ENCODE measurements around the gene MCM3AP. TPM values are rescaled to one million over a fixed set of nuclear protein-coding genes. Genes with fewer than 3 reads are reported as not detected.

MCM3AP gene
- total and polyA plus RNA-seq, 9 of the 15 experiments (the other 6 are each of a cell fraction or from before 2014, with no cell fraction given) = 6.5 to 179 (median 69.6) TPM

- Histone ChIP-seq H3K9me3 (replicated peaks; ENCODE audit: control insufficient read depth, insufficient read depth, low read depth, low read length) (no peaks in the 10 kb centered on the region), H4K20me1 (replicated peaks; ENCODE audit: control insufficient read depth, insufficient read depth, low read length) (no peaks in the 10 kb centered on the region), H3K27me3 (ENCODE audit: control insufficient read depth in 2 of 2, insufficient read depth in 2 of 2, low read length in 2 of 2) (no peaks in the 10 kb centered on the region), H3K79me2 (ENCODE audit: control insufficient read depth, insufficient read depth, low read length) (no peaks in the 10 kb centered on the region; the same call in 2 of the 3 replicates), H3K4me2 (ENCODE audit: insufficient read depth, low read length) (peak overlapping the region; percentile 27; the same call in 1 of the 2 replicates), H3K9me1 (ENCODE audit: control insufficient read depth, insufficient read depth, low read length) (no peaks in the 10 kb centered on the region), H3K27ac (ENCODE audit: extremely low read depth, low read depth, low read length) (peak overlapping the region; percentile 64; the same call in 2 of the 3 replicates), H3K4me1 (replicated peaks in 1 of 2; ENCODE audit: control insufficient read depth in 2 of 2, insufficient read depth in 2 of 2, low read length in 2 of 2) (peaks cover 5 to 11% of the 10 kb centered on the region in 2 experiments; a peak in 3 of 5 replicates), H2AFZ (ENCODE audit: low read depth, low read length) (peak overlapping the region; percentile 1; the same call in 1 of the 2 replicates), H3K9ac (ENCODE audit: insufficient read depth in 1 of 2, low read depth in 2 of 2, low read length in 2 of 2) (no peak overlapping the region), H3K36me3 (ENCODE audit: control insufficient read depth, insufficient read depth, low read length) (peaks cover 96% of the 10 kb centered on the region), H3K4me3 (no peak overlapping the region)
- ATAC-seq (peak; percentile 95), DNase-seq (ENCODE audit: extremely low read depth in 1 of 4, low spot score in 3 of 4) (peak; percentile 40 to 76 (median 54)), FAIRE-seq (peak; percentile 95)
- CTCF ChIA-PET (ENCODE audit: low intra/inter-chr PET ratio) = no interaction called here
- in situ Hi-C loops (cut with MboI) (no loop called here), intact Hi-C loops (cut with micrococcal nuclease) (no loop called here)
- BruUV-seq (replicated peaks) = no TSS peak
- WGBS (ENCODE audit: insufficient coverage, low coverage, missing lambda C conversion rate) = 53% methylated on average over 8 of the region's 8 CpGs
- POLR2A ChIA-PET = interaction anchor here (0.6 to 3.0 kb wide), 13 partner anchors 10 to 1379 kb away, joined by 3 to 13 read pairs (median 5); no protein-coding TSS in a partner anchor
- no peak for TF ChIP-seq TFAM (CRISPR knock-in tag; conservative IDR thresholded peaks at IDR 0.05)
- no peak for TF ChIP-seq TCF3 (CRISPR knock-in tag; IDR thresholded peaks at IDR 0.05)
- no peak for TF ChIP-seq THAP12 (CRISPR knock-in tag; IDR thresholded peaks at IDR 0.05)
- no peak for TF ChIP-seq NBN (IDR thresholded peaks at IDR 0.05; ENCODE audit: low read depth)
- TF ChIP-seq SPI1 (IDR thresholded peaks at IDR 0.05; ENCODE audit: borderline replicate concordance, low read depth, low read length) = no peak
- TF ChIP-seq USF1 (CRISPR knock-in tag; IDR thresholded peaks at IDR 0.05) = peak; percentile 70
- no peak for TF ChIP-seq ZNF431 (CRISPR knock-in tag; IDR thresholded peaks at IDR 0.05)
- TF ChIP-seq STAT6 (CRISPR knock-in tag; IDR thresholded peaks at IDR 0.05) = 0 out of 2 replicates have a peak, but pooled peaks have one; percentile 17
- no peak for TF ChIP-seq ARID4B (CRISPR knock-in tag; IDR thresholded peaks at IDR 0.05)
- TF ChIP-seq EP400 (IDR thresholded peaks at IDR 0.05) = peak; percentile 49
- peak; percentile 50 to 54 for TF ChIP-seq NRF1 (conservative IDR thresholded peaks at IDR 0.05 in 1 of 2, IDR thresholded peaks at IDR 0.05 in 1 of 2)
- no peak for TF ChIP-seq NCOR1 (IDR thresholded peaks at IDR 0.05)
Measured at GRCh38 chr21:46253610-46254124, 31.7 kb downstream of the MCM3AP start.

Data from K562 (cell line).